ENCODE data around the gene HLA-DQB1.
"Not testable (repeated sequence)": the region's sequence is repeated elsewhere in the genome, so short reads cannot be mapped to it uniquely, and the experiment has no call there.

The HLA-DQB1 gene

GRCh38 chr6:32666420-32667300 is at the start of gene HLA-DQB1:
Gene HLA-DQB1, minus strand, starts transcription at chr6:32666657. Its CDS starts 50 bp downstream, at chr6:32666607.
- H3K4me1 ChIP-seq (ENCODE audit: insufficient read depth, low read length): no peaks in the 10 kb centered on the region
- no peaks in the 10 kb centered on the region for H3K27me3 ChIP-seq (ENCODE audit: control insufficient read depth in 1 of 2, insufficient read depth in 2 of 2, low read length in 2 of 2)
- H3K36me3 ChIP-seq (ENCODE audit: insufficient read depth, low read length): no peaks in the 10 kb centered on the region
- H3K4me3 ChIP-seq (ENCODE audit: low read depth in 1 of 2, low read length in 2 of 2): no peak within 1 kb of the TSS
- no peak within 1 kb of the TSS for H3K27ac ChIP-seq (ENCODE audit: low read depth, low read length)
- H3K9ac ChIP-seq (ENCODE audit: low read length): no peak within 1 kb of the TSS
- no peaks in the 10 kb centered on the region for H3K9me3 ChIP-seq (ENCODE audit: low read length)

GRCh38 chr6:32713241-32713640 is 46.8 kb upstream of the HLA-DQB1 start:
- Histone ChIP-seq H3K9me3 (ENCODE audit: low read length) (no peaks in the 10 kb centered on the region), H3K27me3 (ENCODE audit: control insufficient read depth in 1 of 2, insufficient read depth in 2 of 2, low read length in 2 of 2) (no peaks in the 10 kb centered on the region), H3K9ac (ENCODE audit: low read length) (no peak overlapping the region), H3K27ac (ENCODE audit: low read depth, low read length) (no peak overlapping the region), H3K4me1 (ENCODE audit: insufficient read depth, low read length) (no peaks in the 10 kb centered on the region), H3K4me3 (ENCODE audit: low read depth in 1 of 2, low read length in 2 of 2) (no peak overlapping the region), H3K36me3 (ENCODE audit: insufficient read depth, low read length) (no peaks in the 10 kb centered on the region)

- H3K27ac ChIP-seq (ENCODE audit: low read depth, low read length): no peak overlapping the region
- no peaks in the 10 kb centered on the region for H3K4me1 ChIP-seq (ENCODE audit: insufficient read depth, low read length)
- no peak overlapping the region for H3K9ac ChIP-seq (ENCODE audit: low read length)
- H3K27me3 ChIP-seq (ENCODE audit: control insufficient read depth in 1 of 2, insufficient read depth in 2 of 2, low read length in 2 of 2): no peaks in the 10 kb centered on the region
- H3K36me3 ChIP-seq (ENCODE audit: insufficient read depth, low read length): no peaks in the 10 kb centered on the region
- H3K4me3 ChIP-seq (ENCODE audit: low read depth in 1 of 2, low read length in 2 of 2): no peak overlapping the region
- H3K9me3 ChIP-seq (ENCODE audit: low read length): no peaks in the 10 kb centered on the region
Observed at GRCh38 chr6:32709625-32710024, 43.2 kb upstream of the HLA-DQB1 start.

GRCh38 chr6:32705164-32705563 is 38.7 kb upstream of the HLA-DQB1 start:
- not testable (repeated sequence) for H3K4me3 ChIP-seq (ENCODE audit: low read depth in 1 of 2, low read length in 2 of 2); H3K4me1 ChIP-seq (ENCODE audit: insufficient read depth, low read length); H3K27ac ChIP-seq (ENCODE audit: low read depth, low read length); H3K9me3 ChIP-seq (ENCODE audit: low read length); H3K27me3 ChIP-seq (ENCODE audit: control insufficient read depth in 1 of 2, insufficient read depth in 2 of 2, low read length in 2 of 2); H3K9ac ChIP-seq (ENCODE audit: low read length); H3K36me3 ChIP-seq (ENCODE audit: insufficient read depth, low read length)

GRCh38 chr6:32703347-32703746 is 36.9 kb upstream of the HLA-DQB1 start:
- Histone ChIP-seq H3K4me3 (ENCODE audit: low read depth in 1 of 2, low read length in 2 of 2) (no peak overlapping the region), H3K4me1 (ENCODE audit: insufficient read depth, low read length) (no peaks in the 10 kb centered on the region), H3K36me3 (ENCODE audit: insufficient read depth, low read length) (no peaks in the 10 kb centered on the region), H3K9ac (ENCODE audit: low read length) (no peak overlapping the region), H3K27ac (ENCODE audit: low read depth, low read length) (no peak overlapping the region), H3K9me3 (ENCODE audit: low read length) (no peaks in the 10 kb centered on the region), H3K27me3 (ENCODE audit: control insufficient read depth in 1 of 2, insufficient read depth in 2 of 2, low read length in 2 of 2) (no peaks in the 10 kb centered on the region)

GRCh38 chr6:32700391-32701040 is 34.1 kb upstream of the HLA-DQB1 start:
- H3K9me3 ChIP-seq (ENCODE audit: low read length): no peaks in the 10 kb centered on the region
- H3K4me3 ChIP-seq (ENCODE audit: low read depth in 1 of 2, low read length in 2 of 2): no peak overlapping the region
- H3K27me3 ChIP-seq (ENCODE audit: control insufficient read depth in 1 of 2, insufficient read depth in 2 of 2, low read length in 2 of 2): no peaks in the 10 kb centered on the region
- H3K36me3 ChIP-seq (ENCODE audit: insufficient read depth, low read length): no peaks in the 10 kb centered on the region
- H3K4me1 ChIP-seq (ENCODE audit: insufficient read depth, low read length): no peaks in the 10 kb centered on the region
- no peak overlapping the region for H3K27ac ChIP-seq (ENCODE audit: low read depth, low read length)
- no peak overlapping the region for H3K9ac ChIP-seq (ENCODE audit: low read length)

- no peaks in the 10 kb centered on the region for H3K27me3 ChIP-seq (ENCODE audit: control insufficient read depth in 1 of 2, insufficient read depth in 2 of 2, low read length in 2 of 2)
- H3K4me3 ChIP-seq (ENCODE audit: low read depth in 1 of 2, low read length in 2 of 2): no peak overlapping the region
- H3K9me3 ChIP-seq (ENCODE audit: low read length): no peaks in the 10 kb centered on the region
Observed at GRCh38 chr6:32697031-32697430, 30.6 kb upstream of the HLA-DQB1 start.

GRCh38 chr6:32692019-32692418 is 25.6 kb upstream of the HLA-DQB1 start:
- no peaks in the 10 kb centered on the region for H3K4me1 ChIP-seq (ENCODE audit: insufficient read depth, low read length)
- no peaks in the 10 kb centered on the region for H3K36me3 ChIP-seq (ENCODE audit: insufficient read depth, low read length)
- no peak overlapping the region for H3K9ac ChIP-seq (ENCODE audit: low read length)
- no peak overlapping the region for H3K27ac ChIP-seq (ENCODE audit: low read depth, low read length)
- H3K27me3 ChIP-seq (ENCODE audit: control insufficient read depth in 1 of 2, insufficient read depth in 2 of 2, low read length in 2 of 2): no peaks in the 10 kb centered on the region
- H3K9me3 ChIP-seq (ENCODE audit: low read length): no peaks in the 10 kb centered on the region
- H3K4me3 ChIP-seq (ENCODE audit: low read depth in 1 of 2, low read length in 2 of 2): no peak overlapping the region

More at GRCh38 chr6:32697031-32697430, 30.6 kb upstream of the HLA-DQB1 start:
- Histone ChIP-seq H3K9ac (ENCODE audit: low read length) (no peak overlapping the region), H3K36me3 (ENCODE audit: insufficient read depth, low read length) (no peaks in the 10 kb centered on the region), H3K27ac (ENCODE audit: low read depth, low read length) (no peak overlapping the region), H3K4me1 (ENCODE audit: insufficient read depth, low read length) (no peaks in the 10 kb centered on the region)

- H3K4me1 ChIP-seq (ENCODE audit: insufficient read depth, low read length): no peaks in the 10 kb centered on the region
- H3K9me3 ChIP-seq (ENCODE audit: low read length): no peaks in the 10 kb centered on the region
- no peak overlapping the region for H3K4me3 ChIP-seq (ENCODE audit: low read depth in 1 of 2, low read length in 2 of 2)
- no peaks in the 10 kb centered on the region for H3K27me3 ChIP-seq (ENCODE audit: control insufficient read depth in 1 of 2, insufficient read depth in 2 of 2, low read length in 2 of 2)
- H3K9ac ChIP-seq (ENCODE audit: low read length): no peak overlapping the region
- H3K36me3 ChIP-seq (ENCODE audit: insufficient read depth, low read length): no peaks in the 10 kb centered on the region
- H3K27ac ChIP-seq (ENCODE audit: low read depth, low read length): no peak overlapping the region
Observed at GRCh38 chr6:32689531-32690501, 23.4 kb upstream of the HLA-DQB1 start.

GRCh38 chr6:32685603-32686002 is 19.1 kb upstream of the HLA-DQB1 start:
- H3K27me3 ChIP-seq (ENCODE audit: control insufficient read depth in 1 of 2, insufficient read depth in 2 of 2, low read length in 2 of 2): no peaks in the 10 kb centered on the region
- H3K36me3 ChIP-seq (ENCODE audit: insufficient read depth, low read length): no peaks in the 10 kb centered on the region
- H3K4me1 ChIP-seq (ENCODE audit: insufficient read depth, low read length): no peaks in the 10 kb centered on the region
- H3K9me3 ChIP-seq (ENCODE audit: low read length): no peaks in the 10 kb centered on the region
- no peak overlapping the region for H3K27ac ChIP-seq (ENCODE audit: low read depth, low read length)
- no peak overlapping the region for H3K4me3 ChIP-seq (ENCODE audit: low read depth in 1 of 2, low read length in 2 of 2)
- H3K9ac ChIP-seq (ENCODE audit: low read length): no peak overlapping the region

- H3K9me3 ChIP-seq (ENCODE audit: low read length): no peaks in the 10 kb centered on the region
- no peaks in the 10 kb centered on the region for H3K27me3 ChIP-seq (ENCODE audit: control insufficient read depth in 1 of 2, insufficient read depth in 2 of 2, low read length in 2 of 2)
Observed at GRCh38 chr6:32684246-32684645, 17.8 kb upstream of the HLA-DQB1 start.

More at GRCh38 chr6:32684246-32684645, 17.8 kb upstream of the HLA-DQB1 start:
- Histone ChIP-seq H3K36me3 (ENCODE audit: insufficient read depth, low read length) (no peaks in the 10 kb centered on the region), H3K27ac (ENCODE audit: low read depth, low read length) (no peak overlapping the region), H3K4me1 (ENCODE audit: insufficient read depth, low read length) (no peaks in the 10 kb centered on the region), H3K4me3 (ENCODE audit: low read depth in 1 of 2, low read length in 2 of 2) (no peak overlapping the region), H3K9ac (ENCODE audit: low read length) (no peak overlapping the region)

Measured in muscle layer of colon (tissue), 2 donors.